Testis (tissue), 3 donors: ENCODE measurements around the gene TCF15. TPM values are rescaled to one million over a fixed set of nuclear protein-coding genes. Genes with fewer than 3 reads are reported as not detected.
A peak's percentile ranks its signal among the peaks of the same experiment; 100 is the strongest.

Experiments
- DNase-seq: peaks from one replicate; pipeline ENCODE4 v3.0.0-alpha.2; 2019
- H3K27ac ChIP-seq, 2 donors: fragments of 200-600 bp; sonication (generic); one replicate each; pipeline ENCODE4 v1.5.1; 2019
- H3K27me3 ChIP-seq: fragments of 200-600 bp; sonication (generic); one replicate; pipeline ENCODE4 v1.5.1; 2019
- H3K36me3 ChIP-seq: fragments of 200-600 bp; sonication (generic); one replicate; pipeline ENCODE4 v1.5.1; 2017; ENCODE audit warnings: low read depth; ENCODE audit errors: missing control alignments
- H3K4me1 ChIP-seq: fragments of 200-600 bp; sonication (generic); one replicate; pipeline ENCODE4 v1.5.1; 2019
- H3K4me3 ChIP-seq, 2 donors: fragments of 200-600 bp; sonication (generic); one replicate each; pipeline ENCODE4 v1.5.1; 2017 to 2019
- H3K9me3 ChIP-seq: fragments of 200-600 bp; sonication (generic); one replicate; pipeline ENCODE4 v1.5.1; 2017
- POLR2A ChIP-seq: fragments of 450-650 bp; IDR thresholded peaks from one replicate; pipeline ENCODE4 v1.6.1; 2017; ENCODE audit warnings: antibody characterized with exemption, mild to moderate bottlenecking, moderate library complexity
- WGBS, 2 donors: methylation state at CpG; one replicate each; pipeline ENCODE4 v1.1.5; 2018; 5-methylcytosine and 5-hydroxymethylcytosine counted together
- intact Hi-C: fragments of 100-400 bp; cut with DNase I; formaldehyde crosslinking; loops from one replicate; pipeline ENCODE4 v1.15.1; 2023; ENCODE audit warnings: low total_unique reads
- polyA plus RNA-seq: library from polyadenylated mRNA; stranded (reverse); fragments of 350-450 nt; fragmentation: Illumina TruSeq; extraction: RNeasy Lipid Tissue Mini Kit (QIAGEN cat#74804); gene quantifications from one replicate; pipeline ENCODE4 v1.2.3, GENCODE V29; 2014; ENCODE audit warnings: low read depth, low replicate concordance; ENCODE audit not compliant: insufficient read depth
- total RNA-seq, 2 donors: library from RNA; depleted of rRNA; stranded (reverse); fragments of >200 nt; gene quantifications; one replicate each; pipeline ENCODE4 v1.2.3, GENCODE V29; 2016
- TF ChIP-seq, protein P1 (sequence below), 3 experiments: fragments of 450-650 bp in 2 of 3; fragments of 200-600 bp in 1 of 3; sonication (generic) in 1 of 3; IDR thresholded peaks; one replicate each; pipeline ENCODE4 v1.5.1; 2016 to 2019; ENCODE audit warnings: antibody characterized with exemption in 3 of 3, mild to moderate bottlenecking in 2 of 3, moderate library complexity in 1 of 3

The TCF15 gene
- total and polyA plus RNA-seq, 3 donors from 2014 or later, result 2.0 to 3.7 (median 2.7) TPM

GRCh38 chr20:617934-618690 lies 8.0 kb upstream of the TCF15 start:
- 70 to 78% methylated on average over 4 of the region's 4 CpGs for WGBS, 2 donors
- no peaks in the 10 kb centered on the region for H3K36me3 ChIP-seq
- no peak overlapping the region for H3K27ac ChIP-seq
- no peaks in the 10 kb centered on the region for H3K4me1 ChIP-seq
- no peak for DNase-seq
- TF ChIP-seq, protein P1, sequence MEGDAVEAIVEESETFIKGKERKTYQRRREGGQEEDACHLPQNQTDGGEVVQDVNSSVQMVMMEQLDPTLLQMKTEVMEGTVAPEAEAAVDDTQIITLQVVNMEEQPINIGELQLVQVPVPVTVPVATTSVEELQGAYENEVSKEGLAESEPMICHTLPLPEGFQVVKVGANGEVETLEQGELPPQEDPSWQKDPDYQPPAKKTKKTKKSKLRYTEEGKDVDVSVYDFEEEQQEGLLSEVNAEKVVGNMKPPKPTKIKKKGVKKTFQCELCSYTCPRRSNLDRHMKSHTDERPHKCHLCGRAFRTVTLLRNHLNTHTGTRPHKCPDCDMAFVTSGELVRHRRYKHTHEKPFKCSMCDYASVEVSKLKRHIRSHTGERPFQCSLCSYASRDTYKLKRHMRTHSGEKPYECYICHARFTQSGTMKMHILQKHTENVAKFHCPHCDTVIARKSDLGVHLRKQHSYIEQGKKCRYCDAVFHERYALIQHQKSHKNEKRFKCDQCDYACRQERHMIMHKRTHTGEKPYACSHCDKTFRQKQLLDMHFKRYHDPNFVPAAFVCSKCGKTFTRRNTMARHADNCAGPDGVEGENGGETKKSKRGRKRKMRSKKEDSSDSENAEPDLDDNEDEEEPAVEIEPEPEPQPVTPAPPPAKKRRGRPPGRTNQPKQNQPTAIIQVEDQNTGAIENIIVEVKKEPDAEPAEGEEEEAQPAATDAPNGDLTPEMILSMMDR (IDR thresholded peaks at IDR 0.05), result no peak
- no peak for TF ChIP-seq POLR2A
- no peak overlapping the region for H3K4me3 ChIP-seq
- H3K27me3 ChIP-seq, result no peaks in the 10 kb centered on the region
- intact Hi-C loops, result no loop called here
- no peaks in the 10 kb centered on the region for H3K9me3 ChIP-seq

GRCh38 chr20:615514-615913 lies 5.4 kb upstream of the TCF15 start:
- Histone ChIP-seq H3K36me3 (no peaks in the 10 kb centered on the region), H3K4me3 (no peak overlapping the region), H3K27me3 (no peaks in the 10 kb centered on the region), H3K9me3 (no peaks in the 10 kb centered on the region), H3K27ac (no peak overlapping the region), H3K4me1 (peaks cover 4% of the 10 kb centered on the region)
- WGBS, 2 donors, result 84 to 89% methylated on average over 4 of the region's 4 CpGs
- no peak for DNase-seq
- intact Hi-C loops, result no loop called here
- TF ChIP-seq, protein P1 (IDR thresholded peaks at IDR 0.05), result no peak

GRCh38 chr20:611843-612185 lies 1.7 kb upstream of the TCF15 start:
- no peak for DNase-seq
- Histone ChIP-seq H3K4me1 (peaks cover 4% of the 10 kb centered on the region), H3K27me3 (no peaks in the 10 kb centered on the region), H3K4me3 (no peak overlapping the region), H3K36me3 (no peaks in the 10 kb centered on the region), H3K27ac (no peak overlapping the region), H3K9me3 (no peaks in the 10 kb centered on the region)
- WGBS, 2 donors, result 29 to 40% methylated on average over 8 of the region's 8 CpGs
- TF ChIP-seq, protein P1 (IDR thresholded peaks at IDR 0.05), result no peak
- TF ChIP-seq POLR2A, result no peak
- intact Hi-C loops, result no loop called here

DNA sequence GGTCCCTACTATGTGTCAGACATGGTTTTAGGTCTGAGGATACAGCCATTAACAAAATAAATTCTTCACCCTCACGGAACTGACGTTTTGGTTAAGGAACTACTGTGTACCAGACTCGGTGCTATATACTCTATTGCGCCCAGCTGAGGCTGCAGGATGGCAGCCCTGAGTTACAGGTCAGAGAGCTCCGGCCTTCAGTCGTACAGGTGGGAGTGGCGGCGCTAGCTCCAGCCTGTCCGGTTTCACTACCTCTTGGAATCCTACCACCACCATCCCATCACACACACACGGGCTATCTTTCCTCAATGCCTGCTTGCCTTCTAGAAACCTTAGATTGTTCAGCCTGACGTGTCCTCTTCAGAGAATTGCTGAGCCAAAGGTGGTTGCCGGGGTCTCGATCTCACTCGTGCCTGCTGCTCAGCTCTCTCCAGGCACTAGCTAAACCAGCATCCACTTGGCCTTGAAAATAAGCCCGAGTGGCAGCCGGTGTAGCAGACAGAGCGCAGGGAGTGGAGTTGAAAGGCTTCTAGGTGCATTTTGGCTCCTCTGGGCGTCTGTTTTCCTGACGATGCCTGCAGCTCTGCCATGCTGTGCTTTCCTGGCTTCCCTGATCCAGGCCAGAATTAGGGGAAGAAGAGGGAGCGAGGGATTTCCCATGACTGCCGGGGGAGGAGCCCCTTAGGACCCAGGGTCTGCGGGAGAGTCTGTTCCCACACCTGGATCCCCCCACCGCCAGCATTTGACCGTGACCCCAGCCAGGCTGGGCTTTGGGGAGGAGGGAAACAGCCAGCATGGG lies 1.1 kb upstream of the TCF15 start:
- TF ChIP-seq, protein P1 (IDR thresholded peaks at IDR 0.05), result no peak
- no peak for TF ChIP-seq POLR2A
- DNase-seq, result no peak
- H3K4me1 ChIP-seq, result peaks cover 4% of the 10 kb centered on the region
- no peaks in the 10 kb centered on the region for H3K36me3 ChIP-seq
- intact Hi-C loops, result no loop called here
- 22 to 25% methylated on average over 23 to 24 of the region's 24 CpGs for WGBS, 2 donors
- peak overlapping the region in 1 of 2 donors; percentile 44 for H3K4me3 ChIP-seq
- no peaks in the 10 kb centered on the region for H3K9me3 ChIP-seq
- H3K27ac ChIP-seq, result no peak overlapping the region
- no peaks in the 10 kb centered on the region for H3K27me3 ChIP-seq
